ENCODE results near the gene SYT5.

Gene SYT5

GRCh38 chr19:55146705-55147273 lies 33.3 kb downstream of the SYT5 start:
- no peak for DNase-seq (ENCODE audit: low spot score)

- DNase-seq (ENCODE audit: low spot score): peak; percentile 47
Observed at GRCh38 chr19:55146078-55146704, 33.9 kb downstream of the SYT5 start.

- no peak for DNase-seq (ENCODE audit: low spot score)
Observed at GRCh38 chr19:55145232-55145631, 34.9 kb downstream of the SYT5 start.

DNA sequence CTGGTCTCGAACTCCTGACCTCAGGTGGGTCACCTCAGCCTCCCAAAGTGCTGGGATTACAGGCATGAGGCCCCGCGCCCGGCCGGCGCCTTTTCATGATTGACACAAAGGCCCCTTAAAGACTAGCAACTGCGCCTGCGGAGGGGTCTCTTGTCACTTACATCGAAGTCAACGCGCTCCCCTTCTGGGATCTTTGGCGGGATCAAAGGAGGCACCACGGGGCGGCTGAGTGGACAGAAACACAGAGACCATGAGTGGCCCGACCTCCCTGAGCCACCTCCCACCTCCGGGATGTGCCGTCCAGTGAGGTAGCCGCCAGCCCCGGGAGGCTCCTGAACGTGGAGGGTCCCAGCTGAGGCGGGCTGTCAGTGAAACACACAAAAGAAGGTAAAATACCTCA lies 38.4 kb downstream of the SYT5 start:
- no peak for DNase-seq (ENCODE audit: low spot score)

DNA sequence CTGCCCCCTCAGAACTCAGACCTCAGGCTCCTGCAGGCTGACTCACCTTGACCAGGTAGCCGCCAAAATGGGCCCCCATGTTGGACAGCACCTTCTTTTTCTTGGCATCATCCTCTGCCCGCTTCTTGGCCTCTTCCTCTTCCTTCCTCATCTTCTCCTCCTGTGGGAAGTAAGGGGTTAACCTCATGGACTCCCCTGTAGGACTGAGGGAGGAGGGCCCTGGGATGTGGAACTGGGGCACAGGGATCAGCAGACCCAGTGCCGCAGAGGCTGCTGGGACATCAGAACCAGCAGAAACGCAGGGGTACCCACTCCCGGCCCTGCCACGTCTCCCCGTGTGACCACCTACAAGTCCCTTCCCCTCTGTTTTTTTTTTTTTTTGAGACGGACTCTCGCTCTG lies 42.2 kb downstream of the SYT5 start:
- no peak for DNase-seq (ENCODE audit: low spot score)

- DNase-seq (ENCODE audit: low spot score): no peak
Observed at GRCh38 chr19:55136399-55137102, 43.5 kb downstream of the SYT5 start.

DNA sequence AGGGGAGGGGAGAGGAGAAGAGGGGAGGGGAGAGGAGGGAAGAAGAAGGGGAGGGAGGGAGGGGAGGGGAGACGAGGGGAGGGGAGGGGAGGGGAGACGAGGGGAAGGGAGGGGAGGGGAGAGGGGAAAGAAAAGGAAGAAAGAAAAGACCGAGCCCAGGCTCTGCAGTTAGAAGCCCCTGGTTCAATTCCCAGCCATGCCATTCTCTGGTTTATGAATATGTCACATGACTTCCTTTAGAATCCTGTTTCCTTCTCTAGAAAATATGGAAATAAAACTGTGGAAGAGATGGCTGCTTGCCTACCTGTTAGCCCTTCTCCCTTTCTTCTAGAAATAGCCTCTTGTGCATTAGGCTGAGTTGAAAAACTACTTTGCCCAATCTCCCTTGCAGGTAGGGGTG lies 45.4 kb downstream of the SYT5 start:
- no peak for DNase-seq (ENCODE audit: low spot score)

DNA sequence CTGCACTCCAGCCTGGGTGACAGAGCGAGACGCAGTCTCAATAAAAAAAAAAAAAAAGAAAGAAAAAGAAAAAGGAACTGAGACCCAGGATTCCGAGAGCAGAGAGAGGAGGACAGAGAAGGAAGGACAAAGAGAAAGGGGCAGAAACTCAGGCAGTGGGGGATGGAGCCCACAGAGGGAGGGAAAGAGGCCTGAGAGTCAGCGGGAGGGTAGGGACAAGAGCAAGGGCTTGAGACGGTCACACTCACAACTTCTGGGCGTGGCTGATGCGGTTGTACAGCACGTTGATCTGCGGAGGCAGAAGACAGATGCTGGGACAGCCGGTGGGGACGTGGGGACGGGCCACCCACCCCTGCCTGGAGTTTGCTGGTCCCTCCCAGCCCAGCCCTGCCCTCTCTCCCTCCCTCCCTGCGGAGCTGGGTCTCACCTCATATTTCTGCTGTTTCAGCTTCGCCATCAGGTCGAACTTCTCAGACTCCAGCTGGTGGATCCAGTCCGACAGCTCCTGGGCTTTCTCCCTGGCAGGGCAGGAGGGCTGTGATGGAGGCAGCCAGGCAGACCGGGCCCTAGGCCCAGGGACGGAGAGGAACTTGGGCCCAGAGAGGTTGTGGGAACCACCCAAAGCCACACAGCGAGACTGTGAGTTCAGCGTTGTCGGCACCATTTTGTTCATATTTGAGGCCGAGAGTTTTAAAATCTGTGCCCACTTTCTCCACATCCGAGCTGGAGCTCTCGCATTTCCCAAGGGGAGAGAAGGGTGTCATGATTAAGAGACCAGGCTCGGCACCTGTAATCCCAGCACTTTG lies 46.2 kb downstream of the SYT5 start:
- no peak for DNase-seq (ENCODE audit: low spot score)

- DNase-seq (ENCODE audit: low spot score): no peak
Observed at GRCh38 chr19:55132453-55133129, 47.5 kb downstream of the SYT5 start.

DNA sequence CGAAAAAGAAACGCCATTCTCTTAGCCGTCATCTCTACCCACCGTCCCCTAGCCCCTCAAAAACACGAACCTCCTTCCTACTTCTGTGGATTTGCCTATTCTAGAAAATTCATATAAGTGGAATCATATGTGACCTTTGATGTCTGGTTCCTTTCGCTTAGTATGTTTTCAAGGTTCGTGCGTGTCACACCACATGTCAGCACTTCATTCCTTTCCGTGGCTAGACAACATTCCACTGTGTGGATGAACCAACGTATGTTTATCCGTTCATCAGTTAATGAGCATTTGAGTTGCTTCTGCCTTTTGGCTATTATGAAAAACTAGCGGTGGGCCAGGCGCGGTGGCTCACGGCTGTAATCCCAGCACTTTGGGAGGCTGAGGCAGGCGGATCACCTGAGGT lies 48.7 kb downstream of the SYT5 start:
- no peak for DNase-seq (ENCODE audit: low spot score)

Measured in germinal center (tissue), 1 donor.